ENCODE measurements around the gene MED13L.

The MED13L gene

GRCh38 chr12:115966376-115966775, 311.1 kb downstream of the MED13L start:
- DNase-seq (ENCODE audit: low spot score) = no peak

GRCh38 chr12:115964626-115965025, 312.9 kb downstream of the MED13L start:
- no peak for DNase-seq (ENCODE audit: low spot score)

GRCh38 chr12:115964214-115964613, 313.3 kb downstream of the MED13L start:
- no peak for DNase-seq (ENCODE audit: low spot score)

- DNase-seq (ENCODE audit: low spot score) = no peak
Observed at GRCh38 chr12:115962216-115962615, 315.3 kb downstream of the MED13L start.

GRCh38 chr12:115960868-115961802, 316.4 kb downstream of the MED13L start:
- DNase-seq (ENCODE audit: low spot score) = no peak

GRCh38 chr12:115957686-115958290, 319.7 kb downstream of the MED13L start:
- no peak for DNase-seq (ENCODE audit: low spot score)

GRCh38 chr12:115956659-115957058, 320.8 kb downstream of the MED13L start:
- no peak for DNase-seq (ENCODE audit: low spot score)

- no peak for DNase-seq (ENCODE audit: low spot score)
Observed at GRCh38 chr12:115956236-115956635, 321.3 kb downstream of the MED13L start.

- no peak for DNase-seq (ENCODE audit: low spot score)
Observed at GRCh38 chr12:115953450-115953849, 324.0 kb downstream of the MED13L start.

GRCh38 chr12:115953031-115953430, 324.5 kb downstream of the MED13L start:
- DNase-seq (ENCODE audit: low spot score) = no peak

- DNase-seq (ENCODE audit: low spot score) = no peak
Observed at GRCh38 chr12:115950959-115951358, 326.5 kb downstream of the MED13L start.

- DNase-seq (ENCODE audit: low spot score) = no peak
Observed at GRCh38 chr12:115949675-115950074, 327.8 kb downstream of the MED13L start.

- DNase-seq (ENCODE audit: low spot score) = no peak
Observed at GRCh38 chr12:115947696-115948062, 329.8 kb downstream of the MED13L start.

GRCh38 chr12:115946867-115947695, 330.4 kb downstream of the MED13L start:
- no peak for DNase-seq (ENCODE audit: low spot score)

GRCh38 chr12:115946092-115946491, 331.4 kb downstream of the MED13L start:
- no peak for DNase-seq (ENCODE audit: low spot score)

- DNase-seq (ENCODE audit: low spot score) = no peak
Observed at GRCh38 chr12:115945491-115945885, 332.0 kb downstream of the MED13L start.

- no peak for DNase-seq (ENCODE audit: low spot score)
Observed at GRCh38 chr12:115944837-115945490, 332.5 kb downstream of the MED13L start.

- DNase-seq (ENCODE audit: low spot score) = no peak
Observed at GRCh38 chr12:115944392-115944742, 333.1 kb downstream of the MED13L start.

- DNase-seq (ENCODE audit: low spot score) = no peak
Observed at GRCh38 chr12:115943630-115944391, 333.7 kb downstream of the MED13L start.

GRCh38 chr12:115943310-115943629, 334.2 kb downstream of the MED13L start:
- DNase-seq (ENCODE audit: low spot score) = no peak

GRCh38 chr12:115942346-115942745, 335.1 kb downstream of the MED13L start:
- no peak for DNase-seq (ENCODE audit: low spot score)

- DNase-seq (ENCODE audit: low spot score) = no peak
Observed at GRCh38 chr12:115941362-115941761, 336.1 kb downstream of the MED13L start.

All from CD4-positive, alpha-beta T cell treated with Interleukin-6 at 100 ng/mL for 8 hours (primary cell).